A204.1 (cell line): ENCODE results near the gene MRTFB.

Experiments
- FAIRE-seq: peaks from 2 replicates; lab custom pipeline; 2012; peaks lifted over from hg19 to GRCh38; lab: Jason Lieb, UNC

Gene MRTFB

GRCh38 chr16:14240219-14240843 lies 169.2 kb downstream of the MRTFB start:
- no peak for FAIRE-seq

- FAIRE-seq: no peak
Measured at GRCh38 chr16:14240964-14241363, 169.8 kb downstream of the MRTFB start.

- no peak for FAIRE-seq
Measured at GRCh38 chr16:14241631-14242030, 170.5 kb downstream of the MRTFB start.

GRCh38 chr16:14242769-14243168 lies 171.7 kb downstream of the MRTFB start:
- no peak for FAIRE-seq

DNA sequence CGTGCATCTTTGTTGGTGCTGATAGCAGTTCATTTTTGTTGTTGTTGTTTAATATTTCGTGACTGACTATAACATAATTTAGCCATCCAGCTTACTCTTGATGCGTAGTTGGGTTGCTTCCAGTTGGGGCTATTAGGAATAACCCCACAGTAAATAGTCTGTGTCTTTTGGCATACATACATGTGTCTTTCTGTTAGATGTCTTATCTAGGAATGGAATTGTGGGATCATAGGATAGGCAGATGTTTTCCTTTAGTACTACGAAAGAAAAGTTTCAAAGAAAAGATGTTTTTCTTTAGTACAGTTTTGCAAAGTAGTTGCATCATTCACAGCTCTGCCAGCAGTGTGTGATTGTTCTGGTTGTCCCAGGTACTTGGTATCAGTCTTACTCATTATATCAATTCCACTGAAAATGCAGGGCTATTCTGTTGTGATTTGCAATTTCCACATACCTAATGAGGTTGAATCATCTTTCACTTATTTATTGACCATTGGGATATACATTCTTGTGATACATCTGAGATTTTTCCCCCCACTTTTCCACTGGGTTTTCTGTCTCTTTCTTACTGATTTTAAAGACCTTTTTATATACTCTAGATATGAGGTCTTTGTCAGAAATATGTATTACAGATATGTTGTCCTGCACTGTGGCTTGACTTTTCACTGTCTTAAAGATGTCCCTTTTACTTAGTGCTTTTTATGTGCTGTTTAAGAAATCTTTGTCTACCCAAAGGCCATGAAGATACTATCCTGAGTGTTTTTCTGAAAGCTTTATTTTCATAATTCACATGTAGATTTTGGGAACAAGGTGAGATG lies 173.3 kb downstream of the MRTFB start:
- FAIRE-seq: no peak

GRCh38 chr16:14248791-14249190 lies 177.7 kb downstream of the MRTFB start:
- FAIRE-seq: no peak

GRCh38 chr16:14249291-14250032 lies 178.3 kb downstream of the MRTFB start:
- FAIRE-seq: peak; percentile 68

DNA sequence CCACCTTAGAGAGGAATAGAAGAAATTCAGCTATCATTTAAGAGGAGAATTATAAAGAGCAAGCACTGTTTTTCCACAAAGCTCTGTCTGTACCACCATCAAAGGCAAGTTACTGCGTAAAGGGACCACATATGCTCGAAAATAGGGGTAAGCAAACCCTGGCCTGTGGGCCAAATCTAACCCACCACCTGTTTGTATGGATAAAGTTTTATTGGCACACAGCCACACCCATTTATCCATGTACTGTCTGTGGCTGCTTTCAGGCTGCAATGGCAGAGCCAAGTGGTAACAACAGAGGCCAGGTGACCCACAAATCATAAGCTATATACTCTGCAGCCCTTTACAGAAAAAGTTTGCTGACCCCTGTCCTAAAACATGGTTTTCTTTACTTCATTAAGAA lies 180.3 kb downstream of the MRTFB start:
- FAIRE-seq: no peak

GRCh38 chr16:14252860-14253259 lies 181.7 kb downstream of the MRTFB start:
- FAIRE-seq: no peak

DNA sequence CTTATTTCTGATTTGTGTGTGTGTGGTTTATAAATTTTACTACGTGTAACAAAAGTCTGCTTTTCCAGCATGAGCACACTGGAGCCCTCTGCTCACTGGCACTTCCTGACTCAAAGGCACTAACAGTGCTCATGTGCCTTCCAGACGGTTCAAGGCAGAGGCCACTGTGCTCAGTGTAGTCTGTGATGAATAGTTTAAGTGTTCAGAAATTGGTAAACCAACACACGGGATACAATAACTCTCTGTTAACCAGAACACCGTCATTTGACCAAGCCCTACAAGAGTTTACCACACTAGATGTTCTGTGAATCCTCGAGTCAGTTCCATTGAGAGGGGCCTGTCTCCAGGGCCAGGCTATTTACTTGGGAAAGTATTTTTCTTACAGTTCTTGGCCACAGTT lies 191.9 kb downstream of the MRTFB start:
- no peak for FAIRE-seq

GRCh38 chr16:14263769-14264168 lies 192.7 kb downstream of the MRTFB start:
- FAIRE-seq: no peak

GRCh38 chr16:14264327-14264943 lies 193.3 kb downstream of the MRTFB start:
- FAIRE-seq: no peak

DNA sequence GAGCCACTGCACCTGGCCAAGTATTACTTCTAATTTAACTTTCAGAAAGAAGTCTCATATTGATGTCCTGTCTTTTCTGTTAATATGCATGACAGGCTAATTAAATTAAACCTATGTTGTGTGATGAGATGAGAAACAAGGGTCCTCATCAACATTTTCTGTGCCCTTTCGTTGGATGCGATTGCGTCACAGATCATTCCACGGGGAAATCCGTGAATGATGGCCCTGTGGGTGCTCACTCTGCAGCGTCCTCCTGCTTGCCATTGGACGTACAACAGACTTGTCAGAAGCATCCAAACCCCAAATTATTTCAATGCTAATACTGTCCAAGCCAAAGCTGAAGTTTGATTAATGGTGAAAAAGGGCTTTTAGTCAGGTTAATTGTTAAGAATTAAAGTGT lies 197.0 kb downstream of the MRTFB start:
- no peak for FAIRE-seq

GRCh38 chr16:14275934-14276333 lies 204.8 kb downstream of the MRTFB start:
- FAIRE-seq: no peak

DNA sequence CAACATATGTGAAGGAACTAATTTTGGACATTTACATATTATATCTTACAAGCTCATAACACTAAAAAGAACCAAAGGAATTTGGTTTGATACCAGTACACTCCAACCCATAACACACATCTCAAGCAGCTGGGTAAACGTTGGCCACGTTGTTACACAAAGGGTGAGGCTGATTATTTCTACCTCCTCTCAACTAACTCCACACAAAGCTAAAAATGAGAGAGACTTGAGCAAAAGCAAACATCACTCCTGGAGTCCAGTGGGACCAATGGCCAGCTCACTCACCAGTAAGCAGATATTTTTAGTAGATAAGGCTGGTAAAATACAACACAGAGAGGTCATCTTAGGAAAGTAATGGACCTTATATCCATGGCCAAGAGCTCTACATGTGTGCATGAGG lies 207.6 kb downstream of the MRTFB start:
- FAIRE-seq: no peak

DNA sequence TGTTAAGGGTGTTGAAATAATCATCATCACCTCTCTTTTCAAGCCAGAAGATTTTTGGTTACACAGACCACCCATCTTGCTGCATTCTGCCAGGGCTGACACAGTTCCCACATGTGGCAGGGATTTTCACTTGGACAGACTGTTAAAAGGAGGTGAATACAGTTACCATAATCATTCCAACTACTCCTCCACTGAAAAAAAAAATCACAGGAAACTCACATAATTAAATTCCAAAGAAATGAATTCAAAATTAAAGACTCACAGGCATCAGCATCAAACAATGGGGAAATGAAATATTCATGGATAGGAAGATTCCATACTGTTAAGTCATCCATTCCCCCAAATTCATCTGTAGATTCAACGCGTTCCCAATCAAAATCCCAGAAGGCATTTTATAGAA lies 209.4 kb downstream of the MRTFB start:
- no peak for FAIRE-seq

GRCh38 chr16:14283786-14284185 lies 212.7 kb downstream of the MRTFB start:
- FAIRE-seq: no peak

DNA sequence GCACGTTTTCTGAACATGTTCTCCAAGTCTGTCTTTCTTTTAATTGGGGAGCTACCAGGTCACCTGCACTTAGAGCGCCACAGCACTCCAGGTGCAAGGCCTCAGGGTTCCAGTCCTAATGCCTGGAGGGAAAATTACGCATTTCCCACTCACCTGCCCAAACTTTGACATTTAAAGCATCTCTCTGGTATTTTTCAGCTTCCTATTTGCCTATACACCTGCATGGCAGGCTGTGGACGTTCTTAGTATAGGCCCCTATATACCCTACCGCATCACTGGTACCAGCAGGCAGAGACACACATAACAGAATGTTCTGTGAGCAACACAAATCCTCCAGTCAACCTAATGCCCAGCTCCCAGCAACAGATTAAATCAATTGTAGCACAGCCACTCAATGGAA lies 213.3 kb downstream of the MRTFB start:
- no peak for FAIRE-seq

- no peak for FAIRE-seq
Measured at GRCh38 chr16:14284930-14285512, 213.9 kb downstream of the MRTFB start.

DNA sequence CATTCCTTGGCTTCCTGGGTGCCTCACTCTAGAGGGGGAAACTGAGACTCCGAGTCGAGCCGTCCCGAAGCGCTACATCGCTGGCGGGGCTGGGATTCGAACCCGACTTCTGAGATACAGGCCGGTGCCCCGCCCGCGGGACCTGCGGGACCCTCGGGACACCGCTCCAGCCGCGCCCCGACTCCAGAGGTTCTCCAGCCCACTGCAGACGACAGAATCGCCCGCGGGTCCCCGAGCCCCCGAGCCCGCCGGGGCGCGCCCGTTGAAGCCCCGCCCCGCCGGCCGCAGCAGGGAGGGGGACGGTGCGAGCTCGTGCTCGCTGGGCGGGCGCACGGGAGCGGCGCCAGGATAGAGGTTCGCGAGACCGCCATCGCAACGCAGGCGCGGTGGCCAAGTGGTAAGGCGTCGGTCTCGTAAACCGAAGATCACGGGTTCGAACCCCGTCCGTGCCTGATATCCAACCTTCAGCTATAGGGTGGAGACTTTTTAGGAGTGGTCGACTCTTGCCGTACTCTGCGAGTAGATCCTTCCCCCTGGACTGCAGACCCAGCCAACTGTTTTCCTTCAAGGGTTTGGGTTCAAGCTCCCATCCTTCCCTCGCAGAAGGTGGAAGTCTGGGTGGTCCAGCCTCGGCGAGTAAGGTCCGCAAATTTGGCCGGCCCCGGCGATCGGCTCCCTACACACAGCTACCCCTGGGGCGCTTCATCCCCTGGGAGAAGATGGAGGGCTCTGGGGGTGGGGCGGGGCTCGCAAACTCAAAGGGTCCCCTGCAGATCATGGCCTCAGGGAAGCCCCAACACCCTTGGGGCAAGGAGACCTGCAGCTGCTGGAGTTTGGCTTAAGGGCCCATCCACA lies 214.6 kb downstream of the MRTFB start:
- no peak for FAIRE-seq
